K562 (cell line): ENCODE results near the gene GP1BB. TPM values are rescaled to one million over a fixed set of nuclear protein-coding genes. Genes with fewer than 3 reads are reported as not detected.

Experiments used
- ATAC-seq: fragments of 200-7000 bp; cut with Tn5 transposase; 3 replicates; pipeline ENCODE4 v1.9.1; 2020; ENCODE audit warnings: moderate library complexity
- BruUV-seq: library from RNA; stranded (reverse); fragments of 400-500 nt; replicated peaks from 2 replicates; lab custom pipeline; 2021; lab: Mats Ljungman, UMichigan
- CTCF ChIA-PET: fragments of 300-600 bp; formaldehyde crosslinking; extraction: SDS; loops from one replicate; lab custom pipeline; 2021; ENCODE audit warnings: low intra/inter-chr PET ratio; lab: Yijun Ruan, JAX
- POLR2A ChIA-PET: fragments of 300-600, 350-650 bp; sonication (Branson Sonifier 250); formaldehyde crosslinking; extraction: SDS; loops from one replicate; lab custom pipeline; 2021; ENCODE audit warnings: antibody characterized with exemption, inconsistent platforms; lab: Yijun Ruan, JAX
- DNase-seq, 4 experiments: peaks; one replicate each; pipeline versions ENCODE4 v3.0.0 to v3.0.0-alpha.2; 2011 to 2018; ENCODE audit warnings: low spot score in 3 of 4, mixed read lengths in 3 of 4; ENCODE audit errors: extremely low read depth in 1 of 4
- FAIRE-seq: peaks from 2 replicates; lab custom pipeline; 2011; peaks lifted over from hg19 to GRCh38; lab: Jason Lieb, UNC
- H2AFZ ChIP-seq: 2 replicates; pipeline ENCODE4 v1.6.0; 2011; ENCODE audit warnings: low read depth, low read length, control low read depth, inconsistent platforms
- H3K27ac ChIP-seq: fragments of 200-600 bp; 3 replicates; pipeline ENCODE4 v1.8.0; 2011; ENCODE audit warnings: low read depth, mild to moderate bottlenecking, control low read depth, inconsistent platforms, low read length, moderate library complexity, mixed read lengths; ENCODE audit errors: extremely low read depth
- H3K27me3 ChIP-seq, 2 experiments: fragments of 300-600 bp in 1 of 2; 2 replicates in 1 of 2; 3 replicates in 1 of 2; pipeline versions ENCODE4 v1.6.0 to v1.8.0; 2011; ENCODE audit warnings: inconsistent platforms in 2 of 2, low read length in 2 of 2, mild to moderate bottlenecking in 1 of 2, mixed read lengths in 1 of 2, moderate library complexity in 1 of 2; ENCODE audit not compliant: control insufficient read depth in 2 of 2, insufficient read depth in 2 of 2
- H3K36me3 ChIP-seq: fragments of 300-600 bp; 3 replicates; pipeline ENCODE4 v1.8.0; 2011; ENCODE audit warnings: mild to moderate bottlenecking, low read length, inconsistent platforms; ENCODE audit not compliant: control insufficient read depth, insufficient read depth
- H3K4me1 ChIP-seq, 2 experiments: fragments of 200-600 bp in 1 of 2; replicated peaks in 1 of 2; 2 replicates in 1 of 2; 3 replicates in 1 of 2; pipeline versions ENCODE4 v1.5.1 to v1.8.0; 2011; ENCODE audit warnings: inconsistent platforms in 2 of 2, low read length in 2 of 2, mild to moderate bottlenecking in 1 of 2, mixed read lengths in 1 of 2, moderate library complexity in 1 of 2; ENCODE audit not compliant: control insufficient read depth in 2 of 2, insufficient read depth in 2 of 2
- H3K4me2 ChIP-seq: 2 replicates; pipeline ENCODE4 v1.6.1; 2011; ENCODE audit warnings: low read length, control low read depth, inconsistent platforms, mixed read lengths; ENCODE audit not compliant: insufficient read depth
- H3K4me3 ChIP-seq: fragments of 200-600 bp; sonication (generic), shearing (Covaris generic); 2 replicates; pipeline ENCODE4 v1.5.1; 2016; ENCODE audit warnings: control low read depth, inconsistent platforms
- H3K79me2 ChIP-seq: fragments of 200-600 bp; 3 replicates; pipeline ENCODE4 v1.8.0; 2011; ENCODE audit warnings: low read length, inconsistent platforms; ENCODE audit not compliant: control insufficient read depth, insufficient read depth
- H3K9ac ChIP-seq, 2 experiments: 2 replicates each; pipeline versions ENCODE4 v1.6.0 to v1.6.1; 2011; ENCODE audit warnings: low read depth in 2 of 2, low read length in 2 of 2, control low read depth in 1 of 2, inconsistent platforms in 1 of 2, mild to moderate bottlenecking in 1 of 2, mixed read lengths in 1 of 2; ENCODE audit not compliant: insufficient read depth in 1 of 2
- H3K9me1 ChIP-seq: one replicate; pipeline ENCODE4 v1.6.0; 2011; ENCODE audit warnings: inconsistent platforms, mild to moderate bottlenecking, low read length, moderate library complexity; ENCODE audit not compliant: control insufficient read depth, insufficient read depth
- H3K9me3 ChIP-seq: replicated peaks from 2 replicates; pipeline ENCODE4 v1.5.1; 2011; ENCODE audit warnings: low read depth, low read length, inconsistent platforms; ENCODE audit not compliant: control insufficient read depth, insufficient read depth
- H4K20me1 ChIP-seq: replicated peaks from 2 replicates; pipeline ENCODE4 v1.6.1; 2011; ENCODE audit warnings: low read length, inconsistent platforms, mixed read lengths; ENCODE audit not compliant: control insufficient read depth, insufficient read depth
- DACH1 ChIP-seq: fragments of 450-650 bp; IDR thresholded peaks from 2 replicates; pipeline ENCODE4 v1.6.1; 2018; ENCODE audit not compliant: partially characterized antibody
- EHMT2 ChIP-seq: fragments of 450-650 bp; IDR thresholded peaks from 2 replicates; pipeline ENCODE4 v1.6.1; 2018; ENCODE audit warnings: antibody characterized with exemption
- ESRRA ChIP-seq: fragments of 450-650 bp; IDR thresholded peaks from 2 replicates; pipeline ENCODE4 v1.6.1; 2014; ENCODE audit warnings: low read depth, mild to moderate bottlenecking, moderate library complexity, borderline replicate concordance
- ZBTB40 ChIP-seq, 2 experiments: fragments of 450-650 bp in 1 of 2; sonication (generic) in 1 of 2; formaldehyde crosslinking in 1 of 2; IDR thresholded peaks; 2 replicates each; pipeline versions ENCODE4 v1.7.1 to v1.9.0; 2016 to 2022; ENCODE audit warnings: inconsistent platforms in 1 of 2, mild to moderate bottlenecking in 1 of 2, missing genetic modification reagents in 1 of 2
- WGBS: fragments of 100-300 bp; shearing (Covaris generic); methylation state at CpG from one replicate; pipeline ENCODE4 v1.1.6; 2016; ENCODE audit warnings: low coverage, mixed read lengths; ENCODE audit not compliant: insufficient coverage; ENCODE audit errors: missing lambda C conversion rate; 5-methylcytosine and 5-hydroxymethylcytosine counted together
- in situ Hi-C: fragments of 300-500 bp; cut with MboI; formaldehyde crosslinking; loops from 4 replicates; pipeline ENCODE4 v1.15.0; 2018; ENCODE audit warnings: inconsistent platforms, mixed read lengths
- intact Hi-C: fragments of 100-400 bp; cut with micrococcal nuclease; formaldehyde crosslinking; loops from 2 replicates; pipeline ENCODE4 v1.14.2; 2022
- polyA plus RNA-seq, 8 experiments: library from polyadenylated mRNA; depleted of rRNA in 4 of 8; stranded (reverse) in 5 of 8; unstranded in 3 of 8; fragments of >200 nt; fragmentation: Nextera tagmentation in 2 of 8; fragmentation: Illumina TruSeq in 1 of 8; extraction: Ambion mirVana in 2 of 8; extraction: Trizol in 1 of 8; gene quantifications; 2 replicates each; pipeline versions ENCODE4 v1.2.1 to v1.2.3, GENCODE V29; 2011 to 2014; ENCODE audit warnings: inconsistent platforms in 1 of 8, missing spikeins in 1 of 8
- total RNA-seq, 7 experiments: library from RNA; depleted of rRNA in 6 of 7; stranded (reverse); fragments of >200 nt in 6 of 7; fragmentation: Illumina TruSeq in 2 of 7; extraction: Trizol in 2 of 7; gene quantifications; 2 replicates each; pipeline versions ENCODE4 v1.2.1 to v1.2.3, GENCODE V29; 2011 to 2021; ENCODE audit warnings: low replicate concordance in 1 of 7

GP1BB gene
- total and polyA plus RNA-seq, 9 of the 15 experiments (the other 6 are each of a cell fraction or from before 2014, with no cell fraction given), result 0.69 to 162 (median 2.8) TPM

- Histone ChIP-seq H3K9me1 (no peaks in the 10 kb centered on the region), H3K79me2 (no peaks in the 10 kb centered on the region), H3K4me3 (no peak overlapping the region), H3K27ac (no peak overlapping the region), H3K4me2 (no peak overlapping the region), H3K9me3 (peaks cover 3% of the 10 kb centered on the region; the same call in 1 of the 2 replicates), H4K20me1 (no peaks in the 10 kb centered on the region), H3K9ac (no peak overlapping the region), H2AFZ (no peak overlapping the region), H3K36me3 (no peaks in the 10 kb centered on the region), H3K4me1 (peaks cover 4 to 11% of the 10 kb centered on the region in 2 experiments; a peak in 3 of 5 replicates), H3K27me3 (peaks cover 28 to 44% of the 10 kb centered on the region in 2 experiments)
- intact Hi-C loops, result no loop called here
- DNase-seq (no peak), ATAC-seq (no peak), FAIRE-seq (no peak)
- CTCF ChIA-PET, result no interaction called here
- no peak for TF ChIP-seq ZBTB40 (IDR thresholded peaks at IDR 0.05)
- TF ChIP-seq ZBTB40 (CRISPR knock-in tag; IDR thresholded peaks at IDR 0.05), result 0 out of 2 replicates have a peak, but pooled peaks have one; percentile 15
- no peak for TF ChIP-seq ESRRA
- peak; percentile 9 for TF ChIP-seq DACH1
- TF ChIP-seq EHMT2, result no peak
- BruUV-seq, result no TSS peak
- WGBS, result 1% methylated on average over 7 of the region's 7 CpGs
- in situ Hi-C loops, result no loop called here
- POLR2A ChIA-PET, result interaction anchor here (0.9 to 10.5 kb wide), 5 partner anchors 12 to 56 kb away, joined by 3 to 80 read pairs (median 4); no protein-coding TSS in a partner anchor
Observed at GRCh38 chr22:19675428-19675827, 47.9 kb upstream of the GP1BB start.
